Measurements from ENCODE around the gene STARD5.
A peak's percentile ranks its signal among the peaks of the same experiment; 100 is the strongest.

Gene STARD5

DNA sequence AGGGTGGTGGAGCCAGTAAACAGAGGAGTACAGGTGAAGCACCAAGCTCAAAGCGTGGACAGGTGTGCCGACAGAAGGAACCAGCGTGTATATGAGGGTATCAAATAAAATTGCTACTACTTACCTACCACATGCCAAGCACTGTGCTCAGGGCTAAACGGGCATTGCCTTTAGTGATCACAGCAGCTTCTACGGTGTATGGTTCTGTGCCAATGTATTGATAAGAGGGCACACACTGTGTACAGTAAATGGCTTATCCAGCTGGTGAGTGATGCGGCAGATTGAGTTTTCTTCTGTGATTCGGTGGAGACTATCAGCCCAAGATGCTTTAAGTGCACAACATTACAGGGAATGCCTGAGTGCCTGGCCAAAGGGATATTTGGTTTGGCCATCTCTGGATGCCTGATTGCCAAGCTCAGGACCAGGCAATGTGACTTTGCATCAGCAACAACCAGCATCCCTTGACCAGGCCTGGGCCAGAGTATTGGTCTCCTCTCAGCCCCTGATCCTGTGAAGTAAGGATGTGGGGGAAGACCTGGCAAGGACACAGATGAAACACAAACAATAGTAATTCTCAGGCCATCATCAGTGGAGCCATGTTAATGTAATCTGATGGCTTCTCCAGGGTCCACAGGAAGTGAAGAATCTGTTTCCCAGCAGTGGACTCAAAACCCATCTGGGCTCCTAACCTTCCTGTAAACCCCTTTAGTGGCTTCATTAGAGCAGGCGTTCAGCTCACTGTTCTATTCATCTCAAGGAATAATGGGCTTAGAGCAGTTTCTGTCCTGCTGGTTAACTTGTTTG lies 14.1 kb downstream of the STARD5 start:
- no peak for TF ChIP-seq POLR2AphosphoS5 (IDR thresholded peaks at IDR 0.05; ENCODE audit: low read depth)
- TF ChIP-seq, protein P1, sequence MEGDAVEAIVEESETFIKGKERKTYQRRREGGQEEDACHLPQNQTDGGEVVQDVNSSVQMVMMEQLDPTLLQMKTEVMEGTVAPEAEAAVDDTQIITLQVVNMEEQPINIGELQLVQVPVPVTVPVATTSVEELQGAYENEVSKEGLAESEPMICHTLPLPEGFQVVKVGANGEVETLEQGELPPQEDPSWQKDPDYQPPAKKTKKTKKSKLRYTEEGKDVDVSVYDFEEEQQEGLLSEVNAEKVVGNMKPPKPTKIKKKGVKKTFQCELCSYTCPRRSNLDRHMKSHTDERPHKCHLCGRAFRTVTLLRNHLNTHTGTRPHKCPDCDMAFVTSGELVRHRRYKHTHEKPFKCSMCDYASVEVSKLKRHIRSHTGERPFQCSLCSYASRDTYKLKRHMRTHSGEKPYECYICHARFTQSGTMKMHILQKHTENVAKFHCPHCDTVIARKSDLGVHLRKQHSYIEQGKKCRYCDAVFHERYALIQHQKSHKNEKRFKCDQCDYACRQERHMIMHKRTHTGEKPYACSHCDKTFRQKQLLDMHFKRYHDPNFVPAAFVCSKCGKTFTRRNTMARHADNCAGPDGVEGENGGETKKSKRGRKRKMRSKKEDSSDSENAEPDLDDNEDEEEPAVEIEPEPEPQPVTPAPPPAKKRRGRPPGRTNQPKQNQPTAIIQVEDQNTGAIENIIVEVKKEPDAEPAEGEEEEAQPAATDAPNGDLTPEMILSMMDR (IDR thresholded peaks at IDR 0.05; ENCODE audit: insufficient read depth, low read length) = no peak
- no peak for TF ChIP-seq REST (IDR thresholded peaks at IDR 0.05; ENCODE audit: insufficient replicate concordance, low read depth)
- no peak for TF ChIP-seq SPI1 (IDR thresholded peaks at IDR 0.05; ENCODE audit: borderline replicate concordance, low read depth)
- TF ChIP-seq GABPA (IDR thresholded peaks at IDR 0.05; ENCODE audit: low read depth) = no peak
- Histone ChIP-seq H3K4me3 (replicated peaks; ENCODE audit: insufficient read depth, low read length) (no peak overlapping the region), H3K27me3 (ENCODE audit: insufficient read depth, poor library complexity, severe bottlenecking) (no peaks in the 10 kb centered on the region), H3K27ac (replicated peaks) (no peak overlapping the region)
- no peak for DNase-seq (ENCODE audit: low read depth in 1 of 2, low spot score in 1 of 2)

GRCh38 chr15:81308260-81308659 lies 15.7 kb downstream of the STARD5 start:
- Histone ChIP-seq H3K27me3 (ENCODE audit: insufficient read depth, poor library complexity, severe bottlenecking) (no peaks in the 10 kb centered on the region), H3K4me3 (replicated peaks; ENCODE audit: insufficient read depth, low read length) (no peak overlapping the region), H3K27ac (replicated peaks) (no peak overlapping the region)
- no peak for DNase-seq (ENCODE audit: low read depth in 1 of 2, low spot score in 1 of 2)
- TF ChIP-seq, protein P1 (IDR thresholded peaks at IDR 0.05; ENCODE audit: insufficient read depth, low read length) = no peak
- TF ChIP-seq REST (IDR thresholded peaks at IDR 0.05; ENCODE audit: insufficient replicate concordance, low read depth) = no peak
- TF ChIP-seq SPI1 (IDR thresholded peaks at IDR 0.05; ENCODE audit: borderline replicate concordance, low read depth) = no peak
- no peak for TF ChIP-seq GABPA (IDR thresholded peaks at IDR 0.05; ENCODE audit: low read depth)

GRCh38 chr15:81304226-81304625 lies 19.7 kb downstream of the STARD5 start:
- H3K27ac ChIP-seq (replicated peaks) = peak overlapping the region; percentile 58
- H3K27me3 ChIP-seq (ENCODE audit: insufficient read depth, poor library complexity, severe bottlenecking) = no peaks in the 10 kb centered on the region
- DNase-seq (ENCODE audit: low read depth in 1 of 2, low spot score in 1 of 2) = peak in 1 of 2 experiments; percentile 54
- TF ChIP-seq POLR2AphosphoS5 (IDR thresholded peaks at IDR 0.05; ENCODE audit: low read depth) (0 out of 2 replicates have a peak, but pooled peaks have one; percentile 36), SPI1 (IDR thresholded peaks at IDR 0.05; ENCODE audit: borderline replicate concordance, low read depth) (no peak), REST (IDR thresholded peaks at IDR 0.05; ENCODE audit: insufficient replicate concordance, low read depth) (no peak)
- TF ChIP-seq, protein P1 (IDR thresholded peaks at IDR 0.05; ENCODE audit: insufficient read depth, low read length) = no peak
- no peak overlapping the region for H3K4me3 ChIP-seq (replicated peaks; ENCODE audit: insufficient read depth, low read length)

Measured in HL-60 (cell line).